SKM-1 (cell line): ENCODE measurements around the gene JAK1.
A peak's percentile ranks its signal among the peaks of the same experiment; 100 is the strongest.

Experiments
- DNase-seq: peaks from one replicate; lab custom pipeline; 2025; ENCODE audit not compliant: unreplicated experiment; lab: John Stamatoyannopoulos, UW

The JAK1 gene

GRCh38 chr1:64980745-64981600, 14.6 kb upstream of the JAK1 start:
- no peak for DNase-seq

DNA sequence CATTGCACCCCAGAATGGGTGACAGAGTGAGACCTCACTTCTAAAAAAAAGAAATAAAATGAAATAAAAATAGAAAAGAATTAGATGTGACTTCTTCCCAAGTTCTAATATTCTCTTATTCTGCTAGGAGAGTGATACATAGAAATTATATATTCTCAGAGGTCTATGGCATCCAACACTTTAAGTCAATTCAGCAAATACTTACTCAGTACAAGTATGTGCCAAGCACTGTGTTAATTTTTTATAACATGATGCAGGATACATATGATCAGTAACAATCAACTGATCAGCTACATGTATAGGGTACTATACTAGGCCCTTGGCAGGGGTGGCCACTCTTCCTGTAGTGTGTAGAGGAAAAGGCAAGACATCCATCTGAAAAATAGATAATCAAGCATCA, 13.0 kb upstream of the JAK1 start:
- DNase-seq: no peak

DNA sequence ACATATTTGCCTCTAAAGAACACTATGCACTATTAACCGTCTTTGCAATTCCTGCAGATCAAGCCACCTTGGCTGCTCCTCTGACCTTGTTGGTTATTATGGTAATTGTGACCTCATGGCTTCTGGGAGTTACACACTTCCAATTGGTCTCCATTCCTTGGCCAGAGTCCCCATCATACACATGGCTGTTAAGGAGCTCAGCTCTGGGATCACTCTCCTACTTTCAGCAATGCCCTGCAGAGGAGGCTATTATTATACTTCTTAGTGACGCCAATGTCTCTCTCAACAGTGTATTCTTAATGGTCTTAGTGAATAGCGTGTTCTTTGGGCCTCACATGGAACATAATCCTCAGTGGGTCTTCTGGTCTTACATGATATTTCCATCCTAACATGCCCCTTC, 10.0 kb upstream of the JAK1 start:
- DNase-seq: no peak

- DNase-seq: no peak
Observed at GRCh38 chr1:64975740-64976139, 9.4 kb upstream of the JAK1 start.

GRCh38 chr1:64975127-64975526, 8.8 kb upstream of the JAK1 start:
- DNase-seq: no peak

DNA sequence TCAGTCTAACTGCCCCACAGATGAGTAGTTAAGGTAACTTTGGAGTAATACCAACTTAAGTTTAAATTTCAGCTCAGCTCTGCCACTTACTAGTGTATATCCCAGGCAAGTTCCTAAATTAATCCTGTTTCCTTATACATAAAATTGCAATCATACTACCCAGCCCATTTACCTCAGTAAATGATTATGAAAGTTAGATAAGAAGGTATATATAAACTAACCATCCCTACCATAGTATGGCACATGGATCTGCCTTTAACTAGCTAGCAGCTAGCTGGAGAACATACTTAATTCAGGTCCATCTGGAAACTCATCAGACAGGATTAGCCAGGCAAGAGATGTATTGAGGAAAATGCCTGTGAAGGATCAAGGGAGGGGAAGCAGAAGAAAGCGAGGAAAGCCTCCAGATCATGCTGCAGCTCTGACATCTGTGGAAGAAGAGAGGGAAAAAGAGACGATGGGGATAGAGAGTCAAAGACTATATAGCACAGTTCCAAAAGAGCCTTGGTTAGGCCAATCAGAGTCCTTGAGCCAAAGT, 8.0 kb upstream of the JAK1 start:
- no peak for DNase-seq

DNA sequence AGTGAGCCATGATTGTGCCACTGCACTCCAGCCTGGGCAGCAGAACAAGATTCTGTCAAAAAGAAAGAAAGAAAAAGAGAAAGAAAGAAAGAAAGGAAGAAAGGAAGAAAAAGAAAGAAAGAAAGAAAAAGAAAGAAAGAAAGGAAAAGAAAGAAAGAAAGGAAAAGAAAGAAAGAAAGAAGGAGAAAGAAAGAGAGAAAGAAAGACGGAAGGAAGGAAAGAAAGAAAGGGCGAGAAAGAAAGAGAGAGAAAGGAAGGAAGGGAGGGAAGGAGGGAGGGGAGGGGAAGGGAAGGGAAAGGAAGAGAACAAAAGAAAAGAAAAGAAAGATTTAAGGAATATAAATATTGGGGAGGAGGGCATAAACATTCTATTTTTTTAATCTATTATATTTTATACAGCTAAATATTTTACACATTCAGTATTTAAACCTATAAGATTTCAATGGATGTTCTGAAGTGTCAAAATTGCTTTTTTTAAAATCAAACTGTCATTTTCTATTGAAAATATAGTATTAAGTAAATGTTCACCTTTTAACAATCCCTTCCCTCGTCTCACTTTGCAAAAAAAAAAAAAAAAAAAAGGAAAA, 6.8 kb upstream of the JAK1 start:
- DNase-seq: no peak

DNA sequence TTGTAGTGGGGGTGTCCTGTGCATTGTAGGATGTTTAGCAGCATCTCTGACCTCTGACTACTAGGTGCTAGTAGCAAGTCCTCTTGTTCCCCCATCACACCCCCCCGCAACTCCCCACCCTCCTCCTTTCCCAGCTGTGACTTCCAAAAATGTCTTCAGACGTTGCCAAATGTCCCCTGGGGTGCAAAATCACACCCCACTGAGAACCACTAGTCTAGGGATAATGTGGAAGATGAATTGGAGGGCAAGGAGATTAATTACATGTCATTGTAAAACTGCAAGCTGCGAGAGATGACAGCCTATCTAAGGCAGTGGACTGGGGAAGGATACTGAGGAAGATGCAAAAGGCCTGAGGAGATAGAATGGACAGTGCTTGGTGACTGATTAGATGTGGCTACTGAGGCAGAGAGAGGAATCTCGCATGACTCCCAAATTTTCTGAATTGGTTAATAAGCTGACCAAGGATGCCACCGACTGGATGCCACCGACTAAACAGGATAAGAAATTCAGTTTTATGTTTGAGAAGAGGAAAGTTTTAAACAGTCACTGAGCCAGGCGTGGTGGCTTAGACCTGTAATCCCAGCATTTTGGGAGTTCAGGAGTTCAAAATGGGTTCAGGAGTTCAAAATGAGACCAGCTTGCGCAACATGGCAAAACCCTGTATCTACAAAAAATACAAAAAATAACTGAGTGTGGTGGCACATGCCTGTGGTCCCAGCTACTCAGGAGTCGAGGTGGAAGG, 3.1 kb upstream of the JAK1 start:
- DNase-seq: no peak

GRCh38 chr1:64967381-64967780, 1.0 kb upstream of the JAK1 start:
- no peak for DNase-seq

DNA sequence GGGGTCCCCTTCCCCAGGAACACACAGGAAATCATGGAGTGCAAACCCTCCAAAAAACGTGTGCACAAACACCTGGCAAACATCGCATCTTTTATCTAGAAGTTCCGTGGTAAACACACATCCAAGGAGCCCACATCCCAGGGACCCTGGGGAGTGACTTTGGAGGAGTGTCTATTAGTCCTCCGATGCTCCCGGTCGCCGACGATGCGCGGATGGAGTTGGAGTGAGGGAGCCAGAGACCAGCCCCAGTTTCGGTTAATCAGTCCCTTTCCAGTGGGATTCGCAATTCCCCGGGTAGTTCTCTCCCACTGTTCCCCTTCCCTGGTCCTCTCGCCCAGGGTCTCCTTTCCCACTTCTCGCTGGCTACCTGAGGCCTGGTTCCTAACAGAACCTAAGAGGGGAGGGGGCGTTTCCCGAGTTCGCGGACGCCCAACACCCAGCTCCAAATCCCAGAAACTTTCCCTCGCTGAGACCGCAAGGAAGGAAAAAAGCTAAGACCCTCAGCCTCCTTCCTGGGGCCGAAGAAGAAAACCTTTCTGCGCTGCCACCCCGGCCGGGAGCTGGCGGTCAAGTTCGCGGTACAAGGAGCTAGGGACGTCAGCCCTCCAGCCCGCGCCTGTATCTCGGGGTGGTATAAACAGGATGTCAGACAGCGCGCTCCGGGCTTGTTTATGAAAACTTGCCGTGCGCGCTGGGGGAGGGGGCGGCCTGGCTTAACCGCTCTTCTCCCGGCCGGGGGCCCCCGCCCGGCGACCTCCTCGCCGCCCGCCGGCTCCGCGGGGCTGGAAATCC, 787 bp downstream of the JAK1 start:
- no peak for DNase-seq

- no peak for DNase-seq
Observed at GRCh38 chr1:64963466-64963865, 2.9 kb downstream of the JAK1 start.

DNA sequence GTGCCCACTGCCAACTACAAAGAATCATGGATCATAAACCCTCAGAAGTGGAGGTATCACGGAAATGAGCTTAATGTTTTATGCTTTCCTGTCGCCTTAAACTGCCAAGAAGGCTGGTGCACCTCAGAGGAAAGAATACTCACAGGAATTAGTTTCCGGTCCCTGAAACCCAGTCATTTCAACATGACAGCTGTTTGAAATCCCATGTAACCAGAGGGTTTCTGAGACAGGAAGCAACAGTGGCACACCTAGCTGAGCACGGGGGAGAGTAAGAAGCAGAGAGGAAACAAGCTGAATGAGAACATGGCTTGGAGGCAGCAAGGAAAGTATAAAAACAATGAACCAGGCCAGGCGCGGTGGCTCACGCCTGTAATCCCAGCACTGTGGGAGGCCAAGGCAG, 3.9 kb downstream of the JAK1 start:
- no peak for DNase-seq

DNA sequence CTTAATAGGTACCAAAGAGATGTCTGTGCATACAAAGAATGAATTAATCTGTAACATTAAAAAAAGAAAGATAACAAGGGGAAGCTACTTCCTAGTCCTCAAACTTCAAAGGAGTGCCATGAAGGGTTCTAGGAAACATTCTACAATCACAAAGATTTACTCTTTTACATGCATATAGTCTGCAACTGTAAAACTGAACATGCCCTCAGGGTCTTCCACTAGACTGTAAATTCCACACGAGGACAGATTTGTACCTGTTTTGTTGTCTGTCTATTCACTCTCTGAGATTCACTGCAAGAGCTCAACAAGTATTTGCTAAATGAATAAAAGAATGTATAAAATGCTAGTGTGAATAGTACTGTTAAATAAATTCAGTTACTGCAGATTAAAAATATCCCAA, 4.4 kb downstream of the JAK1 start:
- DNase-seq: no peak

DNA sequence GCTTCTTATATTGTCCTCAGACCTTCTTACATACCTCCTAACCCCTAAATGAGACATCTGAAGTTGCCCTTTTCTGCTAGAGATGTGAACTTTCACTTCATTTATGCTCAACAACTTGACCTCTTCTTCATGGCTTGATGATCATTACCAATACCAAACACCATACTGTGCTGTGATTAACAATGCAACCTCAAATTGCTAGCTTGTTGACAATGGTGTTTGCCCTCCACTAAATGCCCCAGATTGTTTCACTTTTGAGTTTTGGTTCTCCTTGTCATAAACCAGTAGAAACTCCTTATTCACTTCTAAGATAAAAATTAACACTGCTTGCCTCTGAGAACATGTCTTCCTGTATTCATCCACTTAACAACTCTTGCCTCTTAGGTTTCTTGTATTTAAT, 5.6 kb downstream of the JAK1 start:
- DNase-seq: no peak

DNA sequence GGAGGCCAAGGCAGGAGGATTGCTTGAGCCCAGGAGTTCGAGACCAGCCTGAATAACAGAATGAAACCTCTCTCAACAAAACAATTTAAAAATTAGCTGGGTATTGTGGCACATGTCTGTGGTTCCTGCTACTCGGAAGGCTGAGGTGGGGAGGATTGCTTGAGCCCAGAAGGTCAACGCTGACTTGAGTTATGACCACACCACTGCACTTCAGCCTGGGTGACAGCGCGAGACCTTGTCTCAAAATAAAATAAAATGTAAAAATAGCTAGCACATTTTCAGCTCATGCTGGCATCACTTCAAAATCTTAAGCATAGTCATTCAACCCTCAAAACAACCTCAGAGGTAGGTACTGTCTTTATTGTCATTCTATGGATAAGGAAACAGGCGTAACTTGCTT, 6.4 kb downstream of the JAK1 start:
- DNase-seq: no peak

GRCh38 chr1:64956733-64957441, 9.5 kb downstream of the JAK1 start:
- peak; percentile 36 for DNase-seq

GRCh38 chr1:64956010-64956640, 10.2 kb downstream of the JAK1 start:
- DNase-seq: no peak

DNA sequence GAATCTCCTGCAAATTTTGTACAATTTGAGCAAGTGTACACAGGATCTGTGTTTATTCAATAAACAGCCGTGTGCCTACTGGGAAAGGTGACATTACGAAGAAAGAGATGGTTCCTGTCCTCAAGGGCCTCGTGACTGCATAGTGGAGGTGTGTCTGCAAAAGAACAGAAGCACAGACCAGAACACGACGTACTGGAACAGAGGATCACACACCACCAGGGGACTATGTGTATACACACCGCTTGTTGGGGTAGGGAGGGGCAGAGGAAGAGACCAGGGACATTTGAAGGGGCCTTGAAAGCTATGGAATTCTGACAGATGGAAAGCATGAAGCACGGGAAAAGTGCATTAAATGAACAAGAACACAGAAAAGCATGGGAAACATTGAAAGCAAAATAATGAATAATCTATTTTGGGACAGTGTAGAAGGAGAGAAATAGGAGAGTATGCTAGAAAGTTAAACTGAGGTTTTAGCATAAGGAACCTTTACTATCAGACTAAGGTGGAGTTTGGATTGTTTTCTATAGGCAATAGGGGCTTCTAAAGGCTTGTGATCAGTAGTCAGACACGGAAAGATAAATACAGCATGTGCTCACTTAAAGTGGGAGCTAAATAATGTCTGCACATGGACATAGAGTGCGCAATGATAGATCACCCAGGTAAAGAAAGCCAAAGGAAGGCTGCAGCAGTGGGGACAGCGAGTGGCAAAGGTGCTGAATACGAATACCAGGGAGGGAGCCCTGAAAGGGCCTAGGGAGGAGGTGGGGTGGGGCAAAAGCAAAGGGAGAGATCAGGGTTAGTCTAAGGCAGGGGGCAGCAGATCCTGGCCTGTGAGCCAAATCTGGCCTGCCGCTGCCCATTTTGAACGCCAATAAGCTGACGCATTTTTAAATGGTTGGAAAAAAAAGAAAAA, 11.0 kb downstream of the JAK1 start:
- DNase-seq: no peak

- DNase-seq: no peak
Observed at GRCh38 chr1:64953241-64953640, 13.1 kb downstream of the JAK1 start.
